Measurements from ENCODE around the gene LRRC36. TPM values are rescaled to one million over a fixed set of nuclear protein-coding genes. Genes with fewer than 3 reads are reported as not detected.

LRRC36 gene
- polyA plus RNA-seq, 5 donors, result 38.8 to 67.8 (median 55.0) TPM

DNA sequence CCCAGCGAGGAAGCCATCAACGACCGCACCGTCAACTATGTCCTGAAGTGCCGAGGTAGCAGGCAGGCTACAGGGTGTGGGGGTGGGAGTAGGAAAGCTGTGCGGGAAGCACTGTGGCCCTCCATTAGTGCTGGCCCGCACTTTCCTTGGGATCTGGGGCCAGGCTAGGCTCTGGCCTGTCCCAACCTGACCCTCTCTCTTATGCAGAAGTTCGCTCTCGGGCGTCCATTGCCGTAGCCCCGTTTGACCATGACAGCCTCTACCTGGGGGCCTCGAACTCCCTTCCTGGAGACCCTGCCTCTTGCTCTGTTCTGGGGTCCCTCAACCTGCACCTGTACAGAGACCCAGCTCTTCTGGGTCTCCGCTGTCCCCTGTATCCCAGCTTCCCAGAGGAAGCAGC, 38.7 kb upstream of the LRRC36 start:
- DNase-seq, result no peak

DNA sequence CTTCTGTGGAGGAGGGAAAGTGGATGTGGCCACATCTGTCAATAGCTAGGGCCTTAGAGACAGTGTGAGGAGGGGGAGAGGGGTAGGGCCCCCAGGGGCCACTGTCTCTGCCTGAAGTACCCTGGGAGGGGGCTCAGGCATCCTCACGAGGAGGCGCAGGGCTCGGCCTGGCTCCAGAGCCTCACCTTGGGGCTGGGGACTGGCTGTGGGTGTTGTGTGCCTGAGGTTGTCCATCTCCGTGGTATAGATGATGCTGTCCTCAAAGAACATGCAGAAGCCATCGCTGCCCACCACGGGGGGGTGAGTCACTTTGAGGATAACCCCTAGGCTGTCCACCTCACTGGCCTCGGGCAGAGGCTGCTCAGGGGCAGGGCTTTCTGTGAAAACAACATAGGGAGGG, 35.2 kb upstream of the LRRC36 start:
- no peak for DNase-seq

DNA sequence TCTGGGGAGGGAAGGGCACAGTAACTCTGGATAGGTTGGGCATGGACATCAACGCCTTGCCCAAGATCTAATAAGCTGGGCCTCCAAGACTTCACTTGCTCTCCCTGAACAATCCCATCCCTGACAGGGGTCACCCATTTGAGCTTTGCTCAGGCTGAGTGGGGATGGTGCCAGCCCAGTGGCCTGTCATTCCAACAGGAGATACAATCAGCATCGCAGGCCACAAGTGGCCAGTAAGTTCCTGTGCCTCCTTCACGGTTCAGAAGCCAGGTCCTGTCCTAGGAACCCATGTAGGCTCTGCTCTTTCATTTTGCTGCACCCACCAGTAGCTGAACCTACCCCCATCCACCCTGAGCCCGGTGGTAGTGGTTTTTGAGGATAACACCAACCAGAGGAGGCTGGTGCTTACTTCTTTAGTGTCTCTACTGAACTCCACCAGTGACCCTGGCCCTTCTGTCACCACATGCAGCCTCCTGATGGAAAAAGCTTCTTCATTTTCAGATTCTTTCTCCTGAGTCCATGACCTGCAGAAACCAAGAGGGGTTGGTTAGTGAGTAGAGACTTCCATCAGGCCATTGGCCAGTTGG, 32.4 kb upstream of the LRRC36 start:
- DNase-seq, result no peak

DNA sequence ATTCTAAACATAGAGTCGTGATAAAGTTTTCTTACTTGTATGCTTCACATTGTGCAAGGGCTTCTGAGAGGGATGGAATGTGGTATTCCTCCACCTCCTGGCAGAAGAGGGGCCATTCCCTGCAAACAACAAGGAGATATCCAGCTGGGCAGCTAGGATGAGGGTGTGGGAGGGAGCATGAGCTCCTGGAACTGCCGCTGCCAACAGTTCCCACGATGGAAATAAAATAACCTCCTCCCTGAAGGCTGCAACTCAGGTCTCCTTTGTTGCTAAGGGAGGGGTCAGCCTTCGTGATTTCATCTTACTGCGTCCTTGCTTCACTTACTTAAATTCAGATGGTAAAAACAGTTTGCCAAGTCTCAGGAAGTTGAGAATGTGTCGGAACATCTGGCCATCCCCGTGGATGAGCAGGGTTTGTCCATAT, 31.7 kb upstream of the LRRC36 start:
- no peak for DNase-seq

DNA sequence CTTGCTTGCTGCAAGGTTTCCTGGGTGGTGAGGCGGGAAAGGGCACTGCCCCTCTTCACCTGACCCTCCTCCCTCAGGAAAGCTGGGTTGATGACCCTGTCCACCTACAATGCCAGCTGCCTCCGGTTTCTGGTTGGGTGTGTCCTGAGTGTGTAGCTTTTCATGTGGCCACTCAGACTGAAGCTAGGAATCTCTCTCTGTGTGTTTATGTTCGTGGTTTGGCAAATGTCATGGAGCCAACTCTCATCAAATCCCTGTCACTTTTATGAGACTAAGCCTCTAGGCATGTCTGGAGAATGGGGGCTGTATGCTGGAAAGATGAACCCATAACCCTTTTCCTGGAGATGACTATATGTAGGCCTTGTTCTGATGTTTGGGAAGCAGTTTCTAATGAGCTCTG, 30.2 kb upstream of the LRRC36 start:
- no peak for DNase-seq

DNA sequence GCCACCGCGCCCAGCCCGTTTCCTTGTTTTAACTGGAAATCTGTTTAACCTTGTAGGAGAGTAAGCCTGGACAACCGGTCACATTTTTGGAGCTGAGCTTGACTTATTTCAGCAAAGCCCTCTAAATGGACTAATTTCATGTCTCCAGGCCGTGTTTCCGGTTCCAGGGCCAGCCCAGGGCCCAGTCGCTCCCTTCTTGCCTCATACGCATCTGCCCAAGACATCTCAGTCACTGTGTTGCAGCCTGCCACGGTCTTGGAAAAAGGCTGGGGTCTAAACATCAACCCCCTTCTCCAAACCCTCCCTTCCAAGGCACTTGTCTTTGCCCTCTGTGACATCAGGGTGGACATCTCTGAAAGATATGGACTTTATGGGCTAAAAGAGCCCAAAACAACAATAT, 28.3 kb upstream of the LRRC36 start:
- no peak for DNase-seq

DNA sequence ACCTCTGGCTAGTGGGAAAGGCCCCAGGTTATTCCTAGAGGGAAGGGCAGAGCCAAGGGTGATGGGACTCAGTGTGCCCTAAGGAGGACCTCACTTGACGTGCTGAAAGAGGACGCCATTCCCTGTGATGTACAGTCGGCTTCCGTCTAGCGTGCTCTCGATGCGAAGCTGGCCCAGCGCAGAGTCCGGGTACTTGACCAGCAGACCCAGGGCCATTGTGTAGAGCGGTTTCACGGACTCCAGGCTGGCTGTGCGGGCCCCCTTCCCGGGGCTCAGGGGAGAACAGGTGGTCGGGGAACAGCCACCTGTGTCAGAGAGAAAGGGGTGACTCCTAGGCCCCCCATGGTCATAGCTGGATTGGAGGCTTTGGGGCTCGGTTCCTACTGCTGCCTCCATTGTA, 27.3 kb upstream of the LRRC36 start:
- DNase-seq, result no peak

DNA sequence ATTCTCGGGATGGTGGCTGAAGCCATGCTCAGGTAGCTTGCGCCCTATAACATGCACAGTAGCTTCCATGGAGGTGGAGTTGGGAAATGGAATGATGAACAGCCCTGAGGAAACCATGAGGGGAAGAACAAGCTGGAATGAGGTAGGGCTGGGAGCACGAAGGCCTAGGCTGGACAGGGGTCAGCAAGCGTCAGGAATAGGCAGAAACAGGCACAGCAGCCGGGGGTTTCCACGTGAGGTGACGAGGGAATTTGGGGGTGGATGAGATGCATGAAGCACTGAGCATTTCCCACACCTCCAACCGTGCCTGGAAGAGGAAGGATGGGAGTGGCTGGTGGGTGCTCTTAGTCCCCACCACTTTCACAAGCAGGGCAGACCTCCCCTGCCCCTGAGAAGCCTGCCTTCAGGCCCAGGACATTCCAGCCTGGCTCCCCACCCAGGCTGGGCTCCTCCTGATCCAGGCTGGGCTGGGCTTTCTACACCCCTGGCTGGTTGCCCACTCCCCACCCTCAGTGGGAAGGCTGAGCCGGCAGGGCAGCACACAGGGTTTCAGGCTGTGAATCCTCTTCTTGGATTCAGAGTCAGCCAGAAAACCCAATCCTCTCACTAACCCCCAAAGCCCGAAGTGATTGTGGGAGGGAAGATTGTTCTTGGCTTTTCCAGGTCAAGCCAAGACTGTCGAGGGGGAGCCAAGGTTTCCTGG, 25.4 kb upstream of the LRRC36 start:
- no peak for DNase-seq

DNA sequence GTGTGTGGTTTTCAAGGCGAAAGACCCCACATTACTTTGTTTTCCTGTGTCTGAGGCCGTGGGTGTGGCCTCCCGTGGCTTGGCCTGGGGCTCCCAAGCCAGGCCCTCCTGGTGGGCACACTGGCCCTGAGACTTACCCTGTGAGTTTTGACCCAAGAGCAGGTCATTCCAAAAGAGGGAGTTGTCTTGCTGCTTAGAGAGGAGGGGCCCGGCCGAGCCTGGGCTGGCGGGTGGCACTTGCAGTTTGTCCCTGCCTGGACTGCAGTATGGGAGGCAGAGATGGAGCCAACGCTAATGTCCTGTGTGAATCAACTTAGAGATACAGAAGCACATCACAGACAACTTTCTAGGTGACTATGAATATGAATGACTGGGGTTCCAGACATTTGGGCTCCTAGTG, 24.5 kb upstream of the LRRC36 start:
- DNase-seq, result no peak

DNA sequence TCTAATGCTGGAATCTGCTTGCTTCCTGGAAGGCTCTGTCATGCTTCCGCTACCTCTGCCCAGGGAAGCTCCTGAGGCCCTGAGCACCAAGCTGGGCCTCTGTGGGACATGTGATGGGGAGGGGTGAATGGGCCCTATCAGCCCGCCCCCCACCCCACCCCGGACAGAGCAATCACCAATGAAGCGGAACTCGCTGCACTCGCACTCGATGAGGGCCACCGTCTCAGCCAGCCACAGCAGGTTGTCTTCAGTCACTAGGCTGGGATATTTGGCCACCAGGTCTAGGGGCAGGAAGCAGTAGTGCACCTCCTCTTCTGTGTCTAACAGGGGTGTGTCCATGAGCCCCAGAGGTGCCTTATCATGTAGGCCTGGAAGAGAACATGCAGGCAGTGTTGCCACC, 23.6 kb upstream of the LRRC36 start:
- no peak for DNase-seq

DNA sequence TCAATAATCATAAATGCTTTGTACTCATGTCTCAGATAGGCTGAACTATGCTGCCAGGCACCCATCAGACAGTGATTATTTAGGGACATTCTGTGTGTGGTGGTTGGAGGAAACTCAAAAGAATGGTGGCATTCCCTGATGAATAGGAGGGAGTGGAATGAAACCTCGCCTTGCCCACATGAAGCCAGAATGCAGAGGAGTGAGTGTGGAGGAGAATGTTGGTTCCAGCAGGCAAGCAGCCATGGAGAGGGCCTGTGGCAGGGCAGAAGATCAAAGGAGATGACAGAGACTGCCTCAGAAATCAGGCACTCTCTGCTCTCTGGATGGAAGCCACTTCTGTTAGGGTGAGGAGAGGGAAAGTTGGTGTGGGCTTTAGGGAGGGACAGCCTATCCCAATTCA, 22.6 kb upstream of the LRRC36 start:
- DNase-seq, result no peak

DNA sequence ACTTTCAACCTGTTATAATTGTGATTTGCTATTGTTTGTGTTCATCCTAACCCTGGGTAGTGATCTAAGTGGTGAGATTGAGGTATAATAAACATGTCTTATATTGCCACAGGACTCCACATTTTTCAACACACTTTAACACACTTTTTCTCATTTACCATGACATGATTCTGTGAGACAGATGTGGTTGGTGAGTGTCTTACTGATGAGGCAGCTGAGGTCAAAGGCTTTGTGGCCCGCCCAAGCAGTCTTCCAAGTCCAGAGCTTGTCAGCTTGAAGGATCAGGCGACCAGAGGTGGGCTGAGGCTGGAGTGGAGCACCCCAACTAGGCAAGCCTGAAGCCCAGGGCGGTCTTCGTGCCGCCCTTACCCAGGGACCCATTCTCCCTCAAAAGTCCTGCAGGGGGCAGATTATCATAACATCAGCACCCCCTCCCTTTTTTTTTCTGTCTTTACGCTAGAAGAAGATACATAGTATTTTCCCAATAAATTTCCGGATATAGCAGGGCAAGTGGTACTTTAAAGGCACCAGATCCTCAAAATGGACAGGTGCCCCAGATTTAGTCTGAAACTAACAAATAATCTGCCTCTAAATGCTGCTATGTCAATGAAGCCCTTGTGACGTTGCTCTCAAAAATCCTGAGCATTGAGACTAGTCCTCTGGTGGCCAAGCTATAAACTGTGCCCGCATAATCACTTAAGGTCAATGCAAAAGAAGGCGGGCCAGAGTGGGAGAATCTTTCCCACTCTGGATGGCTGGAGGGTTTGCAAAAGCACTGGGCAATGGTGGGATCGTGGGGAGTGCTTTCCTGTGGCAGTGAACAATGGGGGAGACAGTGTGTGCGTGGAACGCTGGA, 21.2 kb upstream of the LRRC36 start:
- no peak for DNase-seq

DNA sequence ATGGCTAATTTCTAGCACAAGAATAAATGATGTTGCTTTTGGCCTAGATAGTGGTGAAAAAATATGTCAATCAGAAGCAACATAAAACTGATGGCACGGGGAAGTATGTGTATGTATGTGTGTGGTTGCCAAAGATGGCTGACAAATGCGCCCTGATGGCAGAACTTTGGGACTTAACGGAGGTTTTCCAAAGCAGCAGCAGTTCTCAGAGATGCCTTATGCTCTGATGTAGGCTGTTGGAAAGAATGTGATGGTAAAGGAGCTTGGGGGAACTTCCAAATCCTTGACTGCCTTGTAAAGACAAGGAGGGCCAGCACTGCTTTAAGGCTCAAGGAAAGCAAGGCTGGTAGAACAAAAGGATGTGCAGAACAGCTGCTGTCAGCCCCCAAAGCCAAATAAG, 16.1 kb upstream of the LRRC36 start:
- DNase-seq, result no peak

DNA sequence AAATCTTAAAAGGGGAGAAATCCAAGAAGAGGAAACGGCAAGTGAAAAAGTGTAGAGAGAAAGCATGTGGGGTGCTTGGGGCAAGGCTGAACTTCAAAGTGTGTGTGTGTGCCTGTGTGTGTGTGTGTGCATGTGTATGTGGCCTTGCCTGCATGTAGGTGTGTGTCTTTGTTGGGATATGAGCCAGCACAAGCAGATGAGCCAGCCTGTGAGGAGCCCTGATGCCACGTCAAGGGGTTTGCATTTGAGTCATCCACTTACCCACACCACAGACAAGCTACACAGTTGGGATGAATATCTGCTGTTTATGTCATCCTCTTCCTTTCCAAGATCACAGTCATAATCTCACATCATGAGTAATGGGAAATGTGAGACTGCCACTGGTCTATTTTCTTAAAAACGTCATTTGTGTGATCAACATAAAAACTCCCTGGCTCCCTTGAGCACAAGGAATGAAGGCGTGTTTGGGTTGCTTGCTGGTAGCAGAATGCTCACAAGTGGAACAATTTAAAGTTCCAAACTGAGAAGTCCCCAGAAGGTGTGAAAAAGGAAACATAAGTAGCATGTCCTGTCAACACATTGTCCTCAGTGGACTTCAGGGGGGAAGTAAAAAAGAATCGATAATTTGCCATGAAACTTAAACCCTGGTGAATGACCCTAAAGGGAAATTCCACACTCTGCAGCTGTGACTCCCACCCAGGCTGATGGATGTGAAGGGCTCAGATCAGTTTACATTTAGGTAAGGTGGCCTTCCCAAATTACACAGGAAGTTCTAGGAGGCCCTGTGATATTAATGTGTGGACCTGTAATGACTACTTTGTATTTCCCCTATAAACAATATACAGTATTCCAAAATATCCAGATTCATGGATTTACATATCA, 14.8 kb upstream of the LRRC36 start:
- DNase-seq, result no peak

DNA sequence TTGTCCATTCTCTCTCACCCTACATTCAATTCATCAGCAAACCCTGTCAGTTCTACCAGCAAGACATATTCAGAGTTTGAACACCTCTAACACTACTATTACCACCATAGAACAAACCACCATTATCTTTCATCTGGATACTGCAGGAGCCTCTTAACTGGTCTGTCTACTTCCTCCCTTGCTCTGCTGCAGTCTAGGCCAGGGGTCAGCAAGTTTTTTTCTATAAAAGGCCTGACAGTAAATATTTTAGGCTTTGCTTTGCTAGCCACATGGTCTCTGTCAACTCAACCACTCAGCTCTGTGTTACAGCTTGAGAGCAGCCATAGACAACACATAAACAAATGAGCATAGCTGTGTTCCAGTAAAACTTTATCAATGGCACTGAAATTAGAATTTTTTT, 13.9 kb upstream of the LRRC36 start:
- DNase-seq, result no peak

DNA sequence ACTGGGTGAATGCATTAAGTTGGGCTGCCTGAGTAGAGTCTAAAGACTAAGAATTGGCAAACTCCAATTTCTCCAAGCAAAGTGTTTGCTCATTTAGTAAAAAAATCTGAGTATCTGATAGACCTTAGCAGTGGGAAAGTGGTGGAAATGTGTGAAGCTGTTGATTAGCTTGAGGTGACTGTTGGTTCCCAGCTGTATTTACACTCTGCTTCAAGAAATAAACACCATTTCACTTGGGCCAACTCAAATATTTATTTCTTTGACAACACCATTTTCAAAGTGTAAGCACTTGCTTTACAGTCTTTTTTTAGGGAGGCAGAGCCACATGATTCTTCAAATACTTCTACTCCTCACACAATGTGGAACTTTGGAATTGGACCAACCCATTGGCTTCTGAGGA, 8.8 kb upstream of the LRRC36 start:
- no peak for DNase-seq

DNA sequence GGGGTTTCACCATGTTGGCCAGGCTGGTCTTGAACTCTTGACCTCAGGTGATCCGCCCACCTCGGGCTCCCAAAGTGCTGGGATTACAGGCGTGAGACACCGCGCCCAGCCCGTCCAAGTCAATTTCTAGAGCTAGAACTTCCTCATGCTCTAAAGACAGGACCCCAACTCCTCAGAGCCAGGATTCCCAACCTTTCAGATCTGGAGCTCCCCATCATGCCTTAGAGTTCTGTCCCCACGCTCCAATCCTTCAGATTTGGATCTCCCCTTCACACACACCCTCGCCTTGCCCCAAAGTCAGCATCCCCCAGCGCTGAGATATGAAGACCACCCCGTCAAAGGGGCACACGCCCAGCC, 522 bp upstream of the LRRC36 start:
- DNase-seq, result no peak

DNA sequence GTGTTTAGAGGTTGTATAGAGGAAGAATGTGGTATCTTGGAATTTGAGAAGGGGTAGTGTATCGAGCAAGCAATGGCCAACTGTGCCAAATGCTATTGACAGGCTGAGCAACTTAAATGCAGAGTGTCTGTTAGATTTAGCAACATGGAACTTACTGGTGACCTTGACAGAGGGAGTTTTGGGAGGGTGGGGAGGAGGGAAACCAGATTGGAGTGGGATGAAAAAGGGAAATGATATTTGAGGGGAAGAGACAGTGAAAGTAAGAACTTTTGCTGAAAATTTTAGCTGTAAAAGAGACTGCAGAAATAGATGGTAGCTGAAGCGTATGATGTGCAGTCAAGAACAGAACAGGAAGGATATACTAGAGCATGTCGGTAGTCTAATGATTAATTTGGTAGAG, 1.1 kb downstream of the LRRC36 start:
- DNase-seq, result no peak

DNA sequence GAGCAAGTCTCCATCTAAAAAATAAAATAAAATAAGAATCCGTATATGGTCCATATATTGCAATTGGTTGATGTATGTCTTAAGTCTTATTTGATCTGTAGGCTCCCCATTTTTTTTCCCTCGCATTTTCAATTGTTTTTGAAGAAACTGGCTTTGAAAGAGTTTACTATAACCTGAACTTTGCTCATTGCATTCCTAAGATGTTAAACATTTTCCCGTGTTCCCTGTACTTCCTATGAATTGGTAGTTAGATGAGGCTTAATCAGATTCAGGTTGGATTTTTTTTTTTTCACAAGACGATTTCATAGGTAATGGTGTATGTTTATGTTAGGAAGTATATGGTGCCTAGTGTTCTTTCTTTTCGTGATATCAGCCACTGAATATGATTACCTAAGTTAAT, 3.3 kb downstream of the LRRC36 start:
- DNase-seq, result no peak

DNA sequence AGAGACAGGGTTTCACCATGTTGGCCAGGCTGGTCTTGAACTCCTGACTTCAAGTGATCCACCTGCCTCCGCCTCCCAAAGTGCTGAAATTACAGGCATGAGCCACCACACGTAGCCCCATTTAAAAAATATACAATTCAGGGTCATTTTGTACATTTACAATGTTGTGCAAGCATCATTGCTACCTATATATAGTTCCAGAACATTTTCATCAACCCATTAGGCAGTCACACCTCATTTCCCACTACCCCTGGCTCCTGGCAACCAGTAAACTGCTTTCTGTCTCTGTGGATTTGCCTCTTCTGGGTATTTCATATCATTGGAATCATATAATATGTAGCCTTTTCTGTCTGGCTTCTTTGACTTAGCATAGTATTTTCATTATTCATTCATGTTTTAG, 6.7 kb downstream of the LRRC36 start:
- no peak for DNase-seq

DNA sequence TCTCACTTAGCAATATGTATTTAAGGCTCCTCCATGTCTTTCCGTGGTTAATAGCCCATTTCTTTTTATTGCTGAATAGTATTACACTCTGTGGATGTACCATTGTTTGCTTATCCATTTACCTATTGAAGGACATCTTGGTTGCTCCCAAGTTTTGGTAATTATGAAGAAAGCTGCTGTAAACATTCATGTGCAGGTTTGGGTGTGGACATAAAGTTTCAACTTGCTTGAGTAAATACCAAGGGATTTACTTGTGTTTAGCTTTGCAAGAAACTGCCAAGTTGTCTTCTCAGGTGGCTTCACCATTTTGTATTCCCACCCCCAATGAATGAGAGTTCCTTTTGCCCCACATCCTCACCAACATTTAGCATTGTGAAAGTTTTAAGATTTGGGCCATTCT, 9.5 kb downstream of the LRRC36 start:
- DNase-seq, result no peak

DNA sequence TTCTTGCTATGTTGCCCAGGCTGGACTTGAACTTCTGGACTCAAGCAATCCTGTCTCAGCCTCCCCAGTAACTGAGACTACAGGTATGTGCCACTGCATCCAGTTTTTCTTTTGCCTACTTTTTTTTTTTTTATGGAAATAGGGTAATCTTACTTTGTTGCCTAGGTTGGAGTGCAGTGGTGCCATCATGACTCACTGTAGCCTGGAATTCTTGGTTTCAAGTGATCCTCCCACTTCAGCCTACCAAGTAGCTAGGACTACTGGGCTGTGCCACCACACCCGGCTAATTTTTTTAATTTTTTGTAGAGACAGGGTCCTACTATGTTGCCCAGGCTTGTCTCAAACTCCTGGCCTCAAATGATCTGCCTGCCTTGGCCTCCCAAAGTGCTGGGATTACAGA, 10.0 kb downstream of the LRRC36 start:
- DNase-seq, result no peak

Data from right lung (tissue), 5 donors.